Activated B cell treated with CpG ODN at 0.5 μM for 24 hours (primary cell): ENCODE measurements around the gene TANGO2. TPM values are rescaled to one million over a fixed set of nuclear protein-coding genes. Genes with fewer than 3 reads are reported as not detected.
A peak's percentile ranks its signal among the peaks of the same experiment; 100 is the strongest.

Source experiments
- ATAC-seq: fragments of 200-7000 bp; cut with Tn5 transposase; one replicate; pipeline ENCODE4 v1.10.0; 2021; ENCODE audit warnings: low read depth, mild to moderate bottlenecking, moderate library complexity
- CTCF ChIA-PET: fragments of 350-600 bp; sonication (Branson Sonifier 250); formaldehyde crosslinking; loops from one replicate; lab custom pipeline; 2021; ENCODE audit warnings: antibody characterized with exemption; lab: Charles Lee
- POLR2A ChIA-PET: fragments of 350-600 bp; sonication (Branson Sonifier 250); formaldehyde crosslinking; loops from one replicate; lab custom pipeline; 2021; ENCODE audit warnings: antibody characterized with exemption; lab: Charles Lee
- DNase-seq: peaks from one replicate; pipeline ENCODE4 v3.0.0; 2022
- H3K27ac Mint-ChIP-seq: one replicate; pipeline ENCODE4 v1.8.0; 2020; ENCODE audit warnings: mixed read lengths
- H3K27me3 Mint-ChIP-seq: one replicate; pipeline ENCODE4 v1.8.0; 2021; ENCODE audit warnings: mixed read lengths
- H3K36me3 Mint-ChIP-seq: one replicate; pipeline ENCODE4 v1.8.0; 2021; ENCODE audit warnings: low read depth, mixed read lengths
- H3K4me1 Mint-ChIP-seq: one replicate; pipeline ENCODE4 v1.8.0; 2021; ENCODE audit warnings: mixed read lengths
- H3K4me3 Mint-ChIP-seq: one replicate; pipeline ENCODE4 v1.8.0; 2020; ENCODE audit warnings: mild to moderate bottlenecking, mixed read lengths
- H3K9me3 Mint-ChIP-seq: one replicate; pipeline ENCODE4 v1.8.0; 2020; ENCODE audit warnings: mixed read lengths
- intact Hi-C: fragments of 100-400 bp; cut with micrococcal nuclease; formaldehyde crosslinking; loops from one replicate; pipeline ENCODE4 v1.15.1; 2024
- total RNA-seq: library from RNA; stranded (reverse); gene quantifications from 2 replicates; pipeline ENCODE4 v1.2.3, GENCODE V29; 2022
- TF ChIP-seq, protein P1 (sequence below): fragments of 200-600 bp; IDR thresholded peaks from one replicate; pipeline ENCODE4 v1.8.0; 2022; ENCODE audit warnings: antibody characterized with exemption, mild to moderate bottlenecking

The TANGO2 gene
- total RNA-seq, 1 donor from 2014 or later, result 47.2 TPM

DNA sequence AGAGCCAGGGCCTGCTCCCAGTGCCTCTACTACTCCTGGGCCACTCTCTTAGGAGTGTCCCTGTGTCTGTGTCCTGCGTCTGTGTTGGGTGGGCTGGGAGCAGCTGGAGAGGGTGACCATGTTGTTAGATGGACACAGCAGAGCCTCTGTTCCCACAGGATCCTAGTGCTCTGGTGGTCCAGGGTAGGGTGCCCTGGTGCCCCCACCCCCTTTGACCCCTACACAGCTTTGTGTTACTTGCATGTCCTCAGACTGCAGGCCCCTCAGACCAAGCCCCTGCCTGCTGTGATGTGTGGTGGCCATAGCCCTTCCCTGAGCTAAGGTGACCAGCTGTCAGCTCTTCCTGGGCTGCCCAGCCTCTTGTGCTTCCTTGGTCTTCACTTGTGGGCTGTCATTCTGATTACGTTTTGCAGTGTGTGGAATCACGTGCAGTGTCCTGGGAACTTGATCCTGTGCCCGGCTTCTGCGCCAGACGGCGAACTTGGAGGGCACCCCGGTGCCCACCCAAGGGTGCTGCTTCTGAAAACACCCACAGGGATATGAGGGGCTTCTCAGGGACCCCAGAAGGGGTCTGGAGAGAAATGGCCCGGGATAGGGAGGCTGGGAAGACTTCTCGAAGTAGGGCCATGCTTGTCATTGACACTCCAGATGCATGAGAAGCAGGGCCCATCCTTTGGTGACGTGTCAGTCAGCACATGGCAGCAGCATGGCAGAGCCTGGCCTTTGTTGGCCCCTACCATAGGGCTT is 1.5 kb downstream of the TANGO2 start:
- Mint-ChIP-seq H3K27ac (peak overlapping the region; percentile 83), H3K36me3 (peaks cover 15% of the 10 kb centered on the region)

DNA sequence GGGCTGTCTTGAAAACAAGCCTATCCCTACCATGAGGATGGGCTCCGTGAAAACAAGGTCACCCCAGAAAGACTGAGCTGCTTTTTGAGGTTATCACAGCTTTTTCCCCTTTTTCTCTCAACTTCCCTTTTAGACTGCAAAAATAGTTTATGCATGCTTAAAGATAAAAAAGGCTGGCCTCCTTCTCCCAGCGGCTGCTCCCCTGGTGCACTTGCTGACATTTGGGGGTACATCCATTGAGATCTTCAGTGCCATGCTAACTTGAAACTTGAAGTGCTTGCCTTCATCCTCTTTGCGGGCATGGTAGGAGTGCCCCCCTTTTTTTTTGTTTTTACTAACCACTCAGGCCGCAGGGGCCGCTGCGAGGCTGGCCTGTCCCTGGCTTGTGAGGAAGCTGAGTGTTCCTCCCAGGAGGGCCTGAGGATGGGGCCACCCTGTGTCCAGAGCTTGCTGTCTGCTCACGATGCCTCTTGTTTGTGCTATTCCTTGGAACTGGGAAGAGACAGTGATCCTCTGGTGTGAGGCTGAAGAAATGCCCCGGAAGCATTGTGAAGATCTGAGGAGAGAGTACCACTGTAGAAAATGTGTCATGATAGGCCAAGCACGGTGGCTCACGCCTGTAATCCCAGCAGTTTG is 2.2 kb downstream of the TANGO2 start:
- intact Hi-C loops, result no loop called here
- Mint-ChIP-seq H3K27ac (peak overlapping the region; percentile 63), H3K4me1 (peaks cover 42% of the 10 kb centered on the region), H3K9me3 (no peaks in the 10 kb centered on the region), H3K27me3 (no peaks in the 10 kb centered on the region), H3K4me3 (peak overlapping the region; percentile 94), H3K36me3 (peaks cover 15% of the 10 kb centered on the region)
- CTCF ChIA-PET, result no interaction called here
- DNase-seq (no peak), ATAC-seq (no peak)
- TF ChIP-seq, protein P1, sequence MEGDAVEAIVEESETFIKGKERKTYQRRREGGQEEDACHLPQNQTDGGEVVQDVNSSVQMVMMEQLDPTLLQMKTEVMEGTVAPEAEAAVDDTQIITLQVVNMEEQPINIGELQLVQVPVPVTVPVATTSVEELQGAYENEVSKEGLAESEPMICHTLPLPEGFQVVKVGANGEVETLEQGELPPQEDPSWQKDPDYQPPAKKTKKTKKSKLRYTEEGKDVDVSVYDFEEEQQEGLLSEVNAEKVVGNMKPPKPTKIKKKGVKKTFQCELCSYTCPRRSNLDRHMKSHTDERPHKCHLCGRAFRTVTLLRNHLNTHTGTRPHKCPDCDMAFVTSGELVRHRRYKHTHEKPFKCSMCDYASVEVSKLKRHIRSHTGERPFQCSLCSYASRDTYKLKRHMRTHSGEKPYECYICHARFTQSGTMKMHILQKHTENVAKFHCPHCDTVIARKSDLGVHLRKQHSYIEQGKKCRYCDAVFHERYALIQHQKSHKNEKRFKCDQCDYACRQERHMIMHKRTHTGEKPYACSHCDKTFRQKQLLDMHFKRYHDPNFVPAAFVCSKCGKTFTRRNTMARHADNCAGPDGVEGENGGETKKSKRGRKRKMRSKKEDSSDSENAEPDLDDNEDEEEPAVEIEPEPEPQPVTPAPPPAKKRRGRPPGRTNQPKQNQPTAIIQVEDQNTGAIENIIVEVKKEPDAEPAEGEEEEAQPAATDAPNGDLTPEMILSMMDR, result no peak
- POLR2A ChIA-PET, result interaction anchor here (0.6 to 5.6 kb wide), 3 partner anchors 10 to 55 kb away, joined by 3 to 59 read pairs (median 10); no protein-coding TSS in a partner anchor

More for the DNA sequence above, 1.5 kb downstream of the TANGO2 start:
- H3K4me1 Mint-ChIP-seq, result peaks cover 42% of the 10 kb centered on the region
- POLR2A ChIA-PET, result interaction anchor here (0.6 to 5.6 kb wide), 8 partner anchors 11 to 97 kb away, joined by 3 to 59 read pairs (median 5); partner anchors contain the start of genes COMT and TXNRD2
- TF ChIP-seq, protein P1, result no peak
- H3K27me3 Mint-ChIP-seq, result no peaks in the 10 kb centered on the region
- CTCF ChIA-PET, result no interaction called here
- no peak for ATAC-seq
- H3K9me3 Mint-ChIP-seq, result no peaks in the 10 kb centered on the region
- H3K4me3 Mint-ChIP-seq, result peak overlapping the region; percentile 94
- DNase-seq, result no peak
- intact Hi-C loops, result no loop called here

DNA sequence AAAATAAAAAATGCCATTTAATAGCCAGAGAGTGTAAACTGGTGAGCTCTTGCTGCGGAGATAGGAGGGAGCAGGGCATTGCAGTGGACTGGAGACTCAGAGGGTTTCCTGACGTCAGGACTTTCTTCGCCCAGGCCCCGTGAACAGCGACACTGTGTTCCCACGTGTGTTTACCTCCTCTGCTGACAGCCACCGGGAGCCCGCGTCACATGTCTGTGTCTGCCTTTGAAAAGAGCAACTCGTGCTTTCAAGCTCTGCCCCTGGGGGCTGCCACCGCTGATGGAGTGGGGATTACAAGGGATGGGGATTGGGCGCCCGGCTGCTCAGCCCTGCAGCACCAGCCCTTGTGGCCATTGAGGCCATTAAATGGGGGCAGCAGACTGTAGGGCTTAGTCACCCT is 3.3 kb downstream of the TANGO2 start:
- intact Hi-C loops, result no loop called here
- TF ChIP-seq, protein P1, result no peak
- Mint-ChIP-seq H3K27me3 (no peaks in the 10 kb centered on the region), H3K4me3 (no peak overlapping the region), H3K9me3 (no peaks in the 10 kb centered on the region), H3K27ac (no peak overlapping the region), H3K4me1 (peaks cover 49% of the 10 kb centered on the region), H3K36me3 (peaks cover 15% of the 10 kb centered on the region)
- ChIA-PET POLR2A (interaction anchor here (0.6 kb wide), 1 partner anchor 417 kb away, joined by 3 read pairs; no protein-coding TSS in a partner anchor), CTCF (no interaction called here)
- ATAC-seq (no peak), DNase-seq (no peak)

DNA sequence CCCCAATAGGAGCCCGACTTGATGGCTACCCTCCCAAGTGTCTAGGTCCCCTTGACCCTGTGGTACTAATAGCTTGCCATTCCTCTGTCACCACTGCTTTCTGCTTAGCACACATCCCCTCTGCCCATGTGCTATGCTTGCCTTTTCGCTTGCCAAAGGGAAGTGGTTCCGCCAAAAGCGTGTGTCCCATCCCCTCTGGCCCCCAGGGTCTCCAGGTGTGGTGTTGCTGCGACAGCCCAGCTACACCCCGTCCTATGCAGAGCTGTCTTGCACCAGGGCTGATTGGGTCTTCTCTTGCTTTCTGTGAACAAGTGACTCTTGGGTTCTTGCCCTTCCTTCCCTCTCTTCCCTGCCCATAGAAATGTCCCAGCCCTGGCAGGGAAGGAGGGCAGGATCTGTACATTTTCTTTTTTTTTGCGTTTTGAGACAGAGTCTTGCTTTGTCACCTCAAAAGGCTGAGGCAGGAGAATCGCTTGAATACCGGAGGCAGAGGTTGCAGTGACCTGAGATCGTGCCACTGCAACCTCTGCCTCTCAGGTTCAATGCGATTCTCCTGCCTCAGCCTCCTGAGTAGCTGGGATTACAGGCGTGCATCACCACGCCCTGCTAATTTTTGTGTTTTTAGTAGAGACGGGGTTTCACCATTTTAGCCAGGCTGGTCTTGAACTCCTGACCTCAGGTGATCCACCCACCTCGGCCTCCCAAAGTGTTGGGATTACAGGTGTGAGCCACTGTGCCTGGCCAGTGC is 3.9 kb downstream of the TANGO2 start:
- Mint-ChIP-seq H3K4me3 (no peak overlapping the region), H3K9me3 (no peaks in the 10 kb centered on the region), H3K36me3 (peaks cover 16% of the 10 kb centered on the region), H3K27me3 (no peaks in the 10 kb centered on the region), H3K4me1 (peaks cover 55% of the 10 kb centered on the region), H3K27ac (no peak overlapping the region)
- no peak for DNase-seq
- ChIA-PET POLR2A (no interaction called here), CTCF (no interaction called here)
- ATAC-seq, result no peak
- intact Hi-C loops, result no loop called here
- TF ChIP-seq, protein P1, result no peak
